Measurements from ENCODE around the gene TEX22.

Gene TEX22

DNA sequence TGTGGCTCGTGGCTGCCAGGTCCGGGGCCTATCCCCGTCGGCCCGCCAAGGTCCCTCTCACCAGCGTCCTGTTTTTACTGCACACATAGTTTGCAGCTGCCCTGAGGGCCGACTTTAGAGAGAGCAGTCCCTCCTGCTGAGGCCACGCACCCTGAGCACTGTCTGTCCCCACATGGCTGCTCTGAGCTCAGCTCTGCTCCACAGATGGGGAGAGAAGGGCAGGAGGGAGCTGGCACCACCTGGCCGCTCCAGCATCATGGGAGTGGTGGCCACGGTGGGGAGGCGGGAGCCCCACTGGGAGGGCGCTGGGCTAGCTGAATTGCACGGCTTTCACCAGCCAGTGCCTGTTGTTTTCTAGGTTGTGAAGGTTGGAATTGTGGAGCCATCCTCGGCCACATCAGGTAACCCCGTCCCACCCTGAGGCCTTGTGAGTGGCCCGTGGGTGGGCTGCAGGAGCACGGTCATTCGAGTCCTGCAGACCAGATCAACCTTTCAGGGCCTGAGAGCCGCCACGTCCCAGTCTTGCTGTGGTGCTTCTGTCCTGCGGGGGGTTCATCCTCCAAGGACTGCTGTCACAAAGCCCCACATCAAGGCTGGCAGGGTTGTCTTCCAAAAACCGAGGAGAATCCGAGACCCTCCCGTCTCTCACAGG lies 7.4 kb upstream of the TEX22 start:
- TF ChIP-seq, protein P1, sequence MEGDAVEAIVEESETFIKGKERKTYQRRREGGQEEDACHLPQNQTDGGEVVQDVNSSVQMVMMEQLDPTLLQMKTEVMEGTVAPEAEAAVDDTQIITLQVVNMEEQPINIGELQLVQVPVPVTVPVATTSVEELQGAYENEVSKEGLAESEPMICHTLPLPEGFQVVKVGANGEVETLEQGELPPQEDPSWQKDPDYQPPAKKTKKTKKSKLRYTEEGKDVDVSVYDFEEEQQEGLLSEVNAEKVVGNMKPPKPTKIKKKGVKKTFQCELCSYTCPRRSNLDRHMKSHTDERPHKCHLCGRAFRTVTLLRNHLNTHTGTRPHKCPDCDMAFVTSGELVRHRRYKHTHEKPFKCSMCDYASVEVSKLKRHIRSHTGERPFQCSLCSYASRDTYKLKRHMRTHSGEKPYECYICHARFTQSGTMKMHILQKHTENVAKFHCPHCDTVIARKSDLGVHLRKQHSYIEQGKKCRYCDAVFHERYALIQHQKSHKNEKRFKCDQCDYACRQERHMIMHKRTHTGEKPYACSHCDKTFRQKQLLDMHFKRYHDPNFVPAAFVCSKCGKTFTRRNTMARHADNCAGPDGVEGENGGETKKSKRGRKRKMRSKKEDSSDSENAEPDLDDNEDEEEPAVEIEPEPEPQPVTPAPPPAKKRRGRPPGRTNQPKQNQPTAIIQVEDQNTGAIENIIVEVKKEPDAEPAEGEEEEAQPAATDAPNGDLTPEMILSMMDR (conservative IDR thresholded peaks at IDR 0.05), result no peak
- no peak overlapping the region for H3K27ac ChIP-seq

DNA sequence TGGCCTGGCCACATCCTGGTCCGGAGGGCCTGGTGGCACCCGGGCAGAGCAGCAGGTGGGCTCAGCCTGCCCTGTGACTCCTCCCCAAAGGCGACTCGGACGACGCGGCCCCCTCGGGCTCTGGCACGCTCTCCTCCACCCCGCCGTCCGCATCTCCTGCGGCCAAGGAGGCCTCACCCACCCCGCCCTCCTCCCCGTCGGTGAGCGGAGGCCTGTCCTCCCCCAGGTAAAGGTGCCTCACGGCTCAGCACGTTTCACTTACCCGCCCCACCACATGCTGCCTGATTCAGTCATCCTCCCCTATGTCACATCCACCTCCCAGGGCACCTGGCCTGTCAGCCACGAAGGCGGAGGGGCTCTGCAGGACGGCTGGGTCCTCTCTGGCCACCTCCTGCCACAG lies 6.8 kb upstream of the TEX22 start:
- TF ChIP-seq, protein P1 (conservative IDR thresholded peaks at IDR 0.05), result no peak

DNA sequence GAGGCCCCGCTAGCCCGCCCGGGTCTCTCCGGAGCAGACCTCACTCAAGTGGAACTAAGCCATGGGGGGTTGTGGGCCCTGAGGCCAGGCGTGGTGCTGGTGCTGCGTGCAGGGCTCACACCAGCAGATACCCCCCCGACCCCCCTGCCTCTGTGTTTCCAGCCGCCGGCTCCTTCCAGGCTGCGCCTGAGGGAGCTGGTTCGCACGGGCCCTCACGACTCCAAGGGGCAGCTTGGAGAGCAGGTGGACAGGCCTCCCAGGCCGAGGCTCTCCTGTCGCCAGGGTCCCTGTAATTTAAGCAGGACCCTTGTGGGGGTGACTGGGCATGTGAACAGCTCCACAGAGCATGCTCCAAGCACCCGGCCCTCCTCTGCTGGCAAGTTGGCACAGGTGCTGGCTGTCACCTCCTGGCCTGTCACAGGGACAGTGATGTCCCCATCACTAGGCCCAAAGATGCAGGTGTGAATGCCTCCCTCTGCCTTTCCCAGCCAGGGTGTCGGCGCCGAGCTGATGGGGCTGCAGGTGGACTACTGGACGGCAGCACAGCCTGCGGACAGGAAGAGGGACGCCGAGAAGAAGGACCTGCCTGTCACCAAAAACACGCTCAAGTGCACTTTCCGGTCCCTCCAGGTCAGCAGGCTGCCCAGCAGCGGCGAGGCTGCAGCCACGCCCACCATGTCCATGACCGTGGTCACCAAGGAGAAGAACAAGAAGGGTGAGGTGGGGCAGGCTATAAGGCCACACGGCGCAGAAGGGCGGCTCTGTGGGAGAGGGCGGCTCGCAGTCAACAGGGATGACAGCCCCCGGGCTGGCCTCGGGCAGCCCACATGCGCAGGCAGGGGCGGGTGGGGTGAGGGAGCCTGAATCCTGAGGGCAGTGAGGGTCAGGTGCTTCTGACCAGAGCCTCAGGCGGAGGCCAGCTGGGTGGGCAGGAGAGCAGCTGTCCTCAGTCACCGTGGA lies 5.9 kb upstream of the TEX22 start:
- H3K27ac ChIP-seq, result no peak overlapping the region
- TF ChIP-seq, protein P1 (conservative IDR thresholded peaks at IDR 0.05), result no peak

More for the DNA sequence above, 6.8 kb upstream of the TEX22 start:
- H3K27ac ChIP-seq, result no peak overlapping the region

DNA sequence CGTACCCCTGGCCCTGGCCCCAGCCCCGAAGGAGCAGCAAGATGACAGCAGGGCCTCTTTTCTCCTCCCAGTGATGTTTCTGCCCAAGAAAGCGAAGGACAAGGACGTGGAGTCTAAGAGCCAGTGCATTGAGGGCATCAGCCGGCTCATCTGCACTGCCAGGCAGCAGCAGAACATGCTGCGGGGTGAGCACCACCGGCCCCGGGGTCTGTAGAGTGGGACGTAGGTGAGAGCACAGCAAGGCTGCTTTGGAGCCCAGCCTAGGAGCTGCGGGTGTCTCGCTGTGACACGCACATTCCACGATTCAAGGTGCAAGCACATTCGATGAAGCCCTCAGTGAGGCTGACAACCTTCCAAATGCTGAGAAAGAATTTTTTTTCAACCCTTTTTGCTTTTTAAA lies 5.2 kb upstream of the TEX22 start:
- no peak overlapping the region for H3K27ac ChIP-seq
- TF ChIP-seq, protein P1 (conservative IDR thresholded peaks at IDR 0.05), result no peak

DNA sequence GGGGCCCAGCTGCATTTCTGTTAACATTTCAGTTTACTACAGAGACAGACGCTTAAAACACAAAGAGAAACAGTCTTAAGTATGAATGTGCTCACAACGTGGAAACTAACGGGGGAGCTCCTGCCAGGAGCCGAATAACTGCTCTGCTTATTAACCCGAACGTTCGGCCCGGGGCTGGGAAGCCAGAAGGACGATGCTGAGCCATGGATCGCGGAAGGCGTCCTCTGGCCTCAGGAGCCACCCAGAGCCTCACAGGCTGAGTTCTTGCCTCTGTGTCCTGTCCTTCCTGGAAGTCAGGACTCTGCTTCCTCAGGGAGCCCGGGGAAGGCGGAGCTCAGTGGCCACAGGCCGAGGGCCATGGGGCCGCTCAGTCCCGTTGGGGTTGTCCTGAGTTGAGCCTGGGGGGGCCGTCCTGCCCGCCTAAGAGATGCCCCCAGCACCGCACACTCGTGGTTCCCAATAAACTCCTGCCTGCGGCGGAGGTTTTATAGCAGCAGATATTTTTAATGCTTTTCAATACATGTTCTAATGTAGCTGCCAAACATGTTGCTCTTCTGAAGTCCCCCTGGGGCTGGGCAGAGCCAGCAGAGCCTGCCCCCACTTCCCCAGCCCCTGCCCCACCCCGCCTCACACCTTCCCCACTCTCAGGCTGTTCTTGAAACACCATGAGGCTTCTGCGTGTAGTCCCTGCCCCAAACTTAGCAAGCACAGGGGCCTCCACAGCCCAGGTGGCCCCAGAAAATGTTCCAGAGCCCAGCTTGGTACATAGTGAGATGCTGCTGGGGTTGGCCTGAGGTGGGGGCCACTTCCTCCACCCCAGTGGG lies 3.4 kb upstream of the TEX22 start:
- TF ChIP-seq, protein P1 (conservative IDR thresholded peaks at IDR 0.05), result no peak

DNA sequence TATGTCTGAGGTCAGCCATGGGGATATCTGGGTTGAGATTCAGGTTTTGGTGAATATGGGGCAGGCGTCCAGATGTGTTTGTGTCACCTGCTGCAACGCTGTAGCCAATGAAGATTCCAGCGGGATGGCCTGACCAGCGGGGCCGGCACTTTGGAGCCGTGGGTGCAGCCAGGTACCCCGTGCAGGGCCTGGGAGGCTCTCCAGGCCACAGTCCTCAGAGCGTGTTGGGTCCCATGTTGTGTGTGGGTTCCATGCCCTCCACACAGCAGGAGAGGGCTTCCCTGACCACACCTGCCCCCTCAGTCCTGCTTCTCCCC lies 2.8 kb upstream of the TEX22 start:
- H3K27ac ChIP-seq, result no peak overlapping the region
- TF ChIP-seq, protein P1 (conservative IDR thresholded peaks at IDR 0.05), result no peak

More for the DNA sequence above, 3.4 kb upstream of the TEX22 start:
- H3K27ac ChIP-seq, result no peak overlapping the region

Measured in VCaP (cell line).